Epithelial cell of esophagus (primary cell): Measurements from ENCODE around the gene CAMK4.

ENCODE experiments used
- DNase-seq: peaks from one replicate; pipeline ENCODE4 v3.0.0; 2010; ENCODE audit warnings: low read depth
- H3K4me3 ChIP-seq: 2 replicates; pipeline ENCODE4 v1.5.1; 2011; ENCODE audit warnings: mild to moderate bottlenecking, low read length, control low read depth
- CTCF ChIP-seq: IDR thresholded peaks from 2 replicates; pipeline ENCODE4 v1.5.1; 2011; ENCODE audit warnings: low read depth, mild to moderate bottlenecking, low read length, control low read depth, inconsistent platforms; ENCODE audit not compliant: insufficient read depth; ENCODE audit errors: missing control alignments

Gene CAMK4

GRCh38 chr5:111313017-111313724, 89.0 kb downstream of the CAMK4 start:
- peak; percentile 15 for DNase-seq
- no peak overlapping the region for H3K4me3 ChIP-seq

GRCh38 chr5:111320953-111321352, 96.8 kb downstream of the CAMK4 start:
- TF ChIP-seq CTCF, result no peak
- no peak for DNase-seq
- H3K4me3 ChIP-seq, result no peak overlapping the region

More at GRCh38 chr5:111313017-111313724, 89.0 kb downstream of the CAMK4 start:
- no peak for TF ChIP-seq CTCF

- no peak for TF ChIP-seq CTCF
- no peak for DNase-seq
- H3K4me3 ChIP-seq, result no peak overlapping the region
Observed at GRCh38 chr5:111321376-111321775, 97.2 kb downstream of the CAMK4 start.

- peak; percentile 15 for DNase-seq
- H3K4me3 ChIP-seq, result no peak overlapping the region
- TF ChIP-seq CTCF, result no peak
Observed at GRCh38 chr5:111326551-111326950, 102.4 kb downstream of the CAMK4 start.

- TF ChIP-seq CTCF, result no peak
- H3K4me3 ChIP-seq, result no peak overlapping the region
- DNase-seq, result peak; percentile 47
Observed at GRCh38 chr5:111337133-111337532, 112.9 kb downstream of the CAMK4 start.

GRCh38 chr5:111337688-111338087, 113.5 kb downstream of the CAMK4 start:
- DNase-seq, result no peak
- no peak for TF ChIP-seq CTCF
- no peak overlapping the region for H3K4me3 ChIP-seq

GRCh38 chr5:111345731-111346130, 121.5 kb downstream of the CAMK4 start:
- TF ChIP-seq CTCF, result no peak
- H3K4me3 ChIP-seq, result no peak overlapping the region
- DNase-seq, result no peak
